Epithelial cell of esophagus (primary cell): Measurements from ENCODE around the gene PSMC4.

Source experiments
- DNase-seq: peaks from one replicate; pipeline ENCODE4 v3.0.0; 2010; ENCODE audit warnings: low read depth
- H3K4me3 ChIP-seq: 2 replicates; pipeline ENCODE4 v1.5.1; 2011; ENCODE audit warnings: mild to moderate bottlenecking, low read length, control low read depth
- TF ChIP-seq, protein P1 (sequence below): IDR thresholded peaks from 2 replicates; pipeline ENCODE4 v1.5.1; 2011; ENCODE audit warnings: low read depth, mild to moderate bottlenecking, low read length, control low read depth, inconsistent platforms; ENCODE audit not compliant: insufficient read depth; ENCODE audit errors: missing control alignments

PSMC4 gene

DNA sequence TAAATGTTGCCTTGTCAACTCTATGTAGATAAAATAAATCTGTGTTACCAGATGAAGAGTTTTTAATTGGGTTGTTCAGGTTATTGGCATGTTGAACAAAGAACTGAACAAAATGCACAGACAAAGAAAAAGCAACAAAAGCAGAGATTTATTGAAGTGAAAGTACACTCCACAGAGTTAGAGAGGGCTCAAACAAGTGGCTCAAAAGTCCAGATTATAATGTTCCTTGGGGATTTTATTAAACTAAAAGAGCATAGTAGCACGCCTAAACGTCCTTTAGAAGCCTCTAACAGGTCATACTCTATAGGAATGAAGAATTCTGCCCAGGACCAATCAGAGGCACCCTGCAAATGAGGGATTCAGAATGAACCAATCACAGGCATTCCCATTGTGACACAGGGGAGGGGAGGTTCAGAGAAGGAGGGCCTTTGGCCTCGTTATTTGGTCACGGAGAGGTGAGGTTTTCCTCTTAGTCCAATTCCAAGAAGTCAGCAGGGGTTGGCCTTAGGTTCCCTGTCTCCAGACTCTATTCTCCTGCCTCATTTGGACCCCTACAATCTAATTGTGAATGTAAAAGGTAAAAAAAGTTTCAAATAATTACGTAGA, 12.8 kb downstream of the PSMC4 start:
- no peak for DNase-seq
- TF ChIP-seq, protein P1, sequence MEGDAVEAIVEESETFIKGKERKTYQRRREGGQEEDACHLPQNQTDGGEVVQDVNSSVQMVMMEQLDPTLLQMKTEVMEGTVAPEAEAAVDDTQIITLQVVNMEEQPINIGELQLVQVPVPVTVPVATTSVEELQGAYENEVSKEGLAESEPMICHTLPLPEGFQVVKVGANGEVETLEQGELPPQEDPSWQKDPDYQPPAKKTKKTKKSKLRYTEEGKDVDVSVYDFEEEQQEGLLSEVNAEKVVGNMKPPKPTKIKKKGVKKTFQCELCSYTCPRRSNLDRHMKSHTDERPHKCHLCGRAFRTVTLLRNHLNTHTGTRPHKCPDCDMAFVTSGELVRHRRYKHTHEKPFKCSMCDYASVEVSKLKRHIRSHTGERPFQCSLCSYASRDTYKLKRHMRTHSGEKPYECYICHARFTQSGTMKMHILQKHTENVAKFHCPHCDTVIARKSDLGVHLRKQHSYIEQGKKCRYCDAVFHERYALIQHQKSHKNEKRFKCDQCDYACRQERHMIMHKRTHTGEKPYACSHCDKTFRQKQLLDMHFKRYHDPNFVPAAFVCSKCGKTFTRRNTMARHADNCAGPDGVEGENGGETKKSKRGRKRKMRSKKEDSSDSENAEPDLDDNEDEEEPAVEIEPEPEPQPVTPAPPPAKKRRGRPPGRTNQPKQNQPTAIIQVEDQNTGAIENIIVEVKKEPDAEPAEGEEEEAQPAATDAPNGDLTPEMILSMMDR = no peak
- no peak overlapping the region for H3K4me3 ChIP-seq

DNA sequence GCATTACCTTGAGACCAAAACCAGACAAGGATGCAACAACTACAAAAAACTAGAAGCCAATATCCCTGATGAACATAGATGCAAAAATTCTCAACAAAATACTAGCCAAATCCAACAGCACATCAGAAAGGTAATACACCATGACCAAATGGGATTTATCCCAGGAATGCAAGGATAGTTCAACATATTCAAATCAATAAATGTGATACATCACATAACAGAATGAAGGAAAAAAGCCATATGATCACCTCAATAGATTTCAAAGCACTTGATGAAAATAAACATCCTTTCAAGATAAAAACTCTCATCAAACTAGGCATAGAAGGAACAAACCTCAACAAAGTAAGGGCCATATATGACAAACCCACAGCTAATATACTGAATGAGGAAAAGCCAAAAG, 15.7 kb downstream of the PSMC4 start:
- TF ChIP-seq, protein P1 = no peak
- no peak overlapping the region for H3K4me3 ChIP-seq
- no peak for DNase-seq

DNA sequence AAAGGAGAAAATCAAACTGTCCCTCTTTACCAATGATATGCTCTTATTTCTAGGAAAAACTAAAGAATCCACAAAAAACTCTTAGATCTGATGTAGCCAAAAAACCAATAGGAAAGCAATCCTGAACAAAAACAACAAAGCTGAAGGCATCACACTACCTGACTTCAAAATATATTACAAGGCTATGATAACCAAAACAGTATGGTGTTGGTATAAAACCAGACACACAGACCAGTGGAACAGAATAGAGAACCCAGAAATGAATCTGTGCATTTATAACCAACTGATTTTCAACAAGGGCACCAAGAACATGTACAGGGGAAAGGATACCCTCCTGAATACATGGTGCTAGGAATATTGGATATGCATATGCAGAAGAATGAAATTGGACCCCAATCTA, 16.2 kb downstream of the PSMC4 start:
- TF ChIP-seq, protein P1 = no peak
- no peak for DNase-seq
- H3K4me3 ChIP-seq = no peak overlapping the region

DNA sequence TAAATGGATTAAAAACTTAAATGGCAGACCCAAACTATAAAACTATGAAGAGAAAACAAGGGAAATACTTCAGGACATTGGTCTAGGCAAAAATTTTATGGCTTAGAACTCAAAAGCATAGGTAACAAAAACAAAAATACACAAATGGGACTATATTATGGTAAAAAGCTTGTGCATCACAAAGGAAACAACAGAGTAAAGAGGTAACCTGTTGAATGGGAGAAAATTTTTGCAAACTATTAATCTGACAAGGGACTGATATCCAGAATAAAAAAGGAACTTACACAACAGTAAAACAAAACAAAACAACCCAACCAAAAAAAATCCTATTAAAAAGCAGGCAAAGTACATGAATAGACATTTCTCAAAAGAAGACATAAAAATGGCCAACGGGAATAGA, 16.6 kb downstream of the PSMC4 start:
- H3K4me3 ChIP-seq = no peak overlapping the region
- TF ChIP-seq, protein P1 = no peak
- no peak for DNase-seq

DNA sequence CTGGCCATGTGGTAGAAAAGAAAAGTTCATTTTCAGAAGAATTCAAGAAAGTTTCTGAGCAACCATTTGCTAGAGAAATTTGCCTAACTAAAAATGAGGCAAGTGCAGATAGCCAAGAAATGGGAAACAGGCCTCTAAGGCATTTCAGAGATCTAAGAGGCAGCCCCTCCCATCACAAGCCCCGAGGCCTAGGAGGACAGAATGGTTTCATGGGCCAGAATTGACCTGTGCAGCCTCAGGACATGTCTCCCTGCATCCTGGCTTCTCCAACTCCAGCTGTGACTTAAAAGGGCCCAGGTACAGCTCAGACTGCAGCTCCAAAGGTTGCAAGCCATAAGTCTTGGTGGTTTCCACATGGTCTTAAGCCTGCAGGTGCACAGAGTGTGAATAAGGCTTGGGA, 22.6 kb downstream of the PSMC4 start:
- TF ChIP-seq, protein P1 = no peak

DNA sequence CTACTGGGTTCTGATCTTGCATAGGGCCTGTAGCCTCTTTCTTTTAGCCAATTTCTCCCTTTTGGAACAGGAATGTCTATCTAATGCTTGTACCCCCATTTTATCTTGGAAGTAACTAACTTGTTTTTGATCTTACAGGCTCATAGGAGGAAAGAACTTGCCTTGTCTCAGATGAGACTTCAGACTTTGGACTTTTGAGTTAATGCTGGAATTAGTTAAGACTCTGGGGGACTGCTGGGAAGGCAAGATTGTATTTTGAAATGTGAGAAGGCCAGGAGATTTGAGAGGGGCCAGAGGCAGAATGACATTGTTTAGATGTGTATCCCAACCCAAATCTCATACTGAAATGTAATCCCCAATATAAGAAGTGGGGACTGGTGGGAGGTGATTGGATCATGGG, 23.4 kb downstream of the PSMC4 start:
- H3K4me3 ChIP-seq = no peak overlapping the region
- TF ChIP-seq, protein P1 = no peak
- DNase-seq = no peak

More for the DNA sequence above, 22.6 kb downstream of the PSMC4 start:
- H3K4me3 ChIP-seq = no peak overlapping the region
- no peak for DNase-seq

DNA sequence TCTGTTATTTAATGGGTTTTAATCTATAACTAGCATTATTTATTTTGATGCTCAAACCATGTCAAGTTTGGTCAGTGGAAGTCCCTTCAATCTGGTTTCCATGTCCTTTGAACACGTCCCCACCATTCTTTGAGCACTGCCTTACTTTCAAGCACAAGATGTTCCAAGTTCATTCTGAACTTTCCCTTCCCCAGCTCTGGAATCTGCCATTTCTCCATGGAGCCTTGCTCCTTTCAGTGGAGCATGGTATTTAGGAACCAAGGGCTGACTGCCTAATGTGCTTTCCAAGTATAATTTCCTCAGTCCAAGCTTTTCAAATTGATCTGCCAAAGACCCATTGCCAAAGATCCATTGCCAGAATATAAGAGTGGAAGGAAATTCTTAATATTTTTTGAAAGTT, 24.8 kb downstream of the PSMC4 start:
- H3K4me3 ChIP-seq = peak overlapping the region; percentile 95
- TF ChIP-seq, protein P1 = no peak
- no peak for DNase-seq
